ENCODE results near the gene MGAT3. TPM values are rescaled to one million over a fixed set of nuclear protein-coding genes. Genes with fewer than 3 reads are reported as not detected.
A peak's percentile ranks its signal among the peaks of the same experiment; 100 is the strongest.

Gene MGAT3
- total RNA-seq, 2 experiments from 2014 or later = 12.8 to 15.5 TPM

DNA sequence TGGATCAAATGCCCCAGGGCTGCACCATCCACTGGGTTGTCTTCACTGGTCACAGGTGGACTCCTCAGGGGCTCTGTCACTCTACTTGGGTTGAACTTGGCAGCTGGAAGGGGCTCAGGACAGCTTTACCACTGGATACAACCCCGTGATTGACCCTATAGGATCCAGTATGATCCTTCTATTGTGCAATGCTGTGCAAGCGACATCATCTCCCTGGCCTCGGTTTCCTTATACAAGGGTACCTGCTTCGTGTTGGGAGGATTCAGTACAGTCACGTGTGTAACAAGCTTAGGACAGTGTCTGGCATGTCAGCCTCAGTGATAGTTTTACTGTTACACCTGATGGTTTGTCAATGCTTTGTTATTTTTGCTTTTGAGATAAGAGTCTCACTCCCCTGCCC is 24.8 kb downstream of the MGAT3 start:
- H3K4me1 Mint-ChIP-seq = no peaks in the 10 kb centered on the region

DNA sequence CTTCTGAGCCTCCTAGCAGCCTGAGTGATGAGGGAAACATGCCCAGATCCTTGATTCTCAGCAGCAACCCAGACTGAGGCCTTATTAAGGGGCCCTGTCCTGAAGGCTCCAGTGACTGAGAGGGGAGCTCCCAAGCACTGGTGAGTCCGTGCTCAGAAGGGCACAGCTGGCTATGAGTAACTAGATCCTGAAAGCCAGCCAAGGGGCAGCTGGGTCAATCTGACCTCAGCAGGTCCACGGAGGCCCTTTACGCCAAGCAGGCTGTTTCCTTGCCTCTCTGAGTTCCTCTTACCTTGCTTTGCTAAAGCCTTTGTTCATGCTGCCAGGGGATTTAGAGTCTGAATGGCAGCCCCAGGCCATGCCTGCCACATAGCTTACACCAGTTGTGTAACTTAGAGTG is 26.0 kb downstream of the MGAT3 start:
- CTCF ChIA-PET = interaction anchor here (1.4 to 2.6 kb wide), 3 partner anchors 11 to 47 kb away, joined by 5 to 10 read pairs (median 7); no protein-coding TSS in a partner anchor
- POLR2A ChIA-PET = no interaction called here
- no peaks in the 10 kb centered on the region for H3K27me3 Mint-ChIP-seq

More for the DNA sequence above, 24.8 kb downstream of the MGAT3 start:
- no peaks in the 10 kb centered on the region for H3K9me3 Mint-ChIP-seq
- ChIA-PET POLR2A (interaction anchor here (0.6 kb wide), 1 partner anchor 68 kb away, joined by 4 read pairs; no protein-coding TSS in a partner anchor), CTCF (interaction anchor here (2.6 kb wide), 1 partner anchor 15 kb away, joined by 10 read pairs; no protein-coding TSS in a partner anchor)
- H3K36me3 Mint-ChIP-seq (ENCODE audit: low read depth) = no peaks in the 10 kb centered on the region
- H3K27me3 Mint-ChIP-seq = no peaks in the 10 kb centered on the region
- no peak overlapping the region for H3K4me3 Mint-ChIP-seq
- H3K27ac Mint-ChIP-seq = no peak overlapping the region
- no peak for DNase-seq

DNA sequence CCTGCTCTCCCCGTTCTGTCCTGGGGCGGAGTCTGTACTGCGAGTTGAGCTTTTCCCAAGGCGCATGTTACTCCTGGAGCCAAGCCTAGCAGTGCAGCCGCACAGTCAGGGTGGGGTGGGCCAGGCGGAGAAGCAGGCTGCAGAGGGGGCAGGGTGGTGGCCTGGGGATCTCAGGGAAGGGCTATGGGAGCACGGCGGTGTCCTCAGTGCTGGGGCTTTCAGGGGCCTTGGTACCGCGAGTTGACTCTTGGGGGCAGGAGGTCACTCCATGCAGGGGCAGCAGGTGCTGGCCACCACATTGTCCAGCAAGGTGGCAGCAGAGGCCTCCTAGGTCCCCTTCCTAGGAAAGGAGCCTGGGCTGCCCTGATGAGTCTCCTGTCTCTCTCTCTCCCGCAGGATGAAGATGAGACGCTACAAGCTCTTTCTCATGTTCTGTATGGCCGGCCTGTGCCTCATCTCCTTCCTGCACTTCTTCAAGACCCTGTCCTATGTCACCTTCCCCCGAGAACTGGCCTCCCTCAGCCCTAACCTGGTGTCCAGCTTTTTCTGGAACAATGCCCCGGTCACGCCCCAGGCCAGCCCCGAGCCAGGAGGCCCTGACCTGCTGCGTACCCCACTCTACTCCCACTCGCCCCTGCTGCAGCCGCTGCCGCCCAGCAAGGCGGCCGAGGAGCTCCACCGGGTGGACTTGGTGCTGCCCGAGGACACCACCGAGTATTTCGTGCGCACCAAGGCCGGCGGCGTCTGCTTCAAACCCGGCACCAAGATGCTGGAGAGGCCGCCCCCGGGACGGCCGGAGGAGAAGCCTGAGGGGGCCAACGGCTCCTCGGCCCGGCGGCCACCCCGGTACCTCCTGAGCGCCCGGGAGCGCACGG is 30.4 kb downstream of the MGAT3 start:
- Mint-ChIP-seq H3K27me3 (no peaks in the 10 kb centered on the region), H3K4me1 (peaks cover 7% of the 10 kb centered on the region), H3K4me3 (no peak overlapping the region), H3K27ac (no peak overlapping the region), H3K9me3 (no peaks in the 10 kb centered on the region), H3K36me3 (ENCODE audit: low read depth) (peaks cover 5% of the 10 kb centered on the region)
- ChIA-PET POLR2A (no interaction called here), CTCF (interaction anchor here (0.6 to 1.4 kb wide), 2 partner anchors 41 to 95 kb away, joined by 3 to 5 read pairs; no protein-coding TSS in a partner anchor)
- DNase-seq = no peak

More for the DNA sequence above, 26.0 kb downstream of the MGAT3 start:
- Mint-ChIP-seq H3K36me3 (ENCODE audit: low read depth) (no peaks in the 10 kb centered on the region), H3K4me3 (no peak overlapping the region), H3K9me3 (no peaks in the 10 kb centered on the region), H3K27ac (no peak overlapping the region), H3K4me1 (no peaks in the 10 kb centered on the region)
- DNase-seq = no peak

DNA sequence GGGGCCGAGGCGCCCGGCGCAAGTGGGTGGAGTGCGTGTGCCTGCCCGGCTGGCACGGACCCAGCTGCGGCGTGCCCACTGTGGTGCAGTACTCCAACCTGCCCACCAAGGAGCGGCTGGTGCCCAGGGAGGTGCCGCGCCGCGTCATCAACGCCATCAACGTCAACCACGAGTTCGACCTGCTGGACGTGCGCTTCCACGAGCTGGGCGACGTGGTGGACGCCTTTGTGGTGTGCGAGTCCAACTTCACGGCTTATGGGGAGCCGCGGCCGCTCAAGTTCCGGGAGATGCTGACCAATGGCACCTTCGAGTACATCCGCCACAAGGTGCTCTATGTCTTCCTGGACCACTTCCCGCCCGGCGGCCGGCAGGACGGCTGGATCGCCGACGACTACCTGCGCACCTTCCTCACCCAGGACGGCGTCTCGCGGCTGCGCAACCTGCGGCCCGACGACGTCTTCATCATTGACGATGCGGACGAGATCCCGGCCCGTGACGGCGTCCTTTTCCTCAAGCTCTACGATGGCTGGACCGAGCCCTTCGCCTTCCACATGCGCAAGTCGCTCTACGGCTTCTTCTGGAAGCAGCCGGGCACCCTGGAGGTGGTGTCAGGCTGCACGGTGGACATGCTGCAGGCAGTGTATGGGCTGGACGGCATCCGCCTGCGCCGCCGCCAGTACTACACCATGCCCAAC is 31.2 kb downstream of the MGAT3 start:
- H3K27me3 Mint-ChIP-seq = no peaks in the 10 kb centered on the region
- DNase-seq = no peak
- H3K9me3 Mint-ChIP-seq = no peaks in the 10 kb centered on the region
- POLR2A ChIA-PET = no interaction called here
- no peak overlapping the region for H3K4me3 Mint-ChIP-seq
- H3K4me1 Mint-ChIP-seq = peaks cover 7% of the 10 kb centered on the region
- H3K36me3 Mint-ChIP-seq (ENCODE audit: low read depth) = peaks cover 5% of the 10 kb centered on the region
- no peak overlapping the region for H3K27ac Mint-ChIP-seq
- CTCF ChIA-PET = interaction anchor here (0.6 to 1.4 kb wide), 3 partner anchors 41 to 94 kb away, joined by 3 to 5 read pairs (median 3); no protein-coding TSS in a partner anchor

DNA sequence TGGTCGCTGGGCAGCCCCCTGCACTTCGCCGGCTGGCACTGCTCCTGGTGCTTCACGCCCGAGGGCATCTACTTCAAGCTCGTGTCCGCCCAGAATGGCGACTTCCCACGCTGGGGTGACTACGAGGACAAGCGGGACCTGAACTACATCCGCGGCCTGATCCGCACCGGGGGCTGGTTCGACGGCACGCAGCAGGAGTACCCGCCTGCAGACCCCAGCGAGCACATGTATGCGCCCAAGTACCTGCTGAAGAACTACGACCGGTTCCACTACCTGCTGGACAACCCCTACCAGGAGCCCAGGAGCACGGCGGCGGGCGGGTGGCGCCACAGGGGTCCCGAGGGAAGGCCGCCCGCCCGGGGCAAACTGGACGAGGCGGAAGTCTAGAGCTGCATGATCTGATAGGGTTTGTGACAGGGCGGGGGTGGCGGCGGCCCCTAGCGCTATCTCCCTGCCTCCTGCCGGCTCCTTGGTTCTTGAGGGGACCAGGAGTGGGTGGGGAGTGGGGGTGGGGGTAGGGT is 31.8 kb downstream of the MGAT3 start:
- peaks cover 11% of the 10 kb centered on the region for H3K4me1 Mint-ChIP-seq
- POLR2A ChIA-PET = no interaction called here
- DNase-seq = no peak
- H3K27ac Mint-ChIP-seq = no peak overlapping the region
- H3K27me3 Mint-ChIP-seq = no peaks in the 10 kb centered on the region
- H3K4me3 Mint-ChIP-seq = no peak overlapping the region
- H3K9me3 Mint-ChIP-seq = no peaks in the 10 kb centered on the region
- peaks cover 5% of the 10 kb centered on the region for H3K36me3 Mint-ChIP-seq (ENCODE audit: low read depth)
- CTCF ChIA-PET = interaction anchor here (1.0 kb wide), 1 partner anchor 40 kb away, joined by 3 read pairs; no protein-coding TSS in a partner anchor

DNA sequence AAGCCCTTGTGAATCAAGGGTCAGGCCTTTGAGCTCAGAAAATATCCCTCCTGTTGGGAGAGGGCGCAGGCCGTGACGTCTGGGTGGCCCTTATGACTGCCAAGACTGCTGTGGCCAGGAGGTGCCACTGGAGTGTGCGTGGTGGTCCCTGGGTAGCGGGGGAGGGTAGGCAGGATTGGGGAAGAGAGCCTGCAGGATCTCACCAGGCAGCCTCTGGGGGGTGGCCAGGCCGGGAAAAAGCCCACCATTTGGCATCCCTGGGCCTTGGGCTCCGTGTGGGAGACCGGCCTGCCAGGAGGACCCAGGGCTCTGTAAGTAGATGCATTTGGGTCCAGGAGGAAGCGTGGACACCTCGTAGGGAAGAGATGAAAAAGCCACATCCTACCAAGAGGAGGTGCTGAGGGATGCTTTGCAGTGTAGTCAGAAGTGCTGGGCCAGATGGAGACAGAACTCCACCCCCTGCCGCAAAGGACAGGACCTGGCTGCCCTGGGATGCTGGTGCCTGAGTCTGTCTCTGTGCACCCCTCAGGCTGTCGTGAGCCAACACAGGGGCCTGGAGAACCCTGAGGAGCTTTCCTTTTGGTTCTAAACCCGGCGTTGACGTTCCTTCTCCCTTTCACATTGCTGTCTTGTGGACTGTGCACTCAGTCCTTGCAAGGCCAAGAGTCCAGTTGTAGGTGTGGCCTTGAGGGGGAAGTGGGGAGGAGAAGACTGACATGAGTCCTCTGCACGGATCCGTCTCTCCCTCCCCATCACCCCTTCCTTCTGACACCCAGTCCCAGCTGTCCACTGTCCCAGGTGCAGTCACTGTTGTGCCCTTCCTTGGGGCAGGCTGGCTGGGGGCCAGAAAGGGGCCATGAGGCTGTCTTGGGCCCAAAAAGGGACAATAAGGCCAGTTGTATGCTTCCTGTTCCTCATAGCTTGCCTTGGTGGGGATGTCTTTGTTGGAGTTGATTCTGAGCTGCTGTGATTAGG is 32.6 kb downstream of the MGAT3 start:
- ChIA-PET CTCF (interaction anchor here (0.5 to 13.6 kb wide), 8 partner anchors 9 to 896 kb away, joined by 3 to 216 read pairs (median 4); partner anchors contain the start of genes MIEF1 and RPS19BP1), POLR2A (no interaction called here)
- H3K36me3 Mint-ChIP-seq (ENCODE audit: low read depth) = peaks cover 5% of the 10 kb centered on the region
- no peaks in the 10 kb centered on the region for H3K9me3 Mint-ChIP-seq
- H3K27me3 Mint-ChIP-seq = no peaks in the 10 kb centered on the region
- DNase-seq = no peak
- no peak overlapping the region for H3K4me3 Mint-ChIP-seq
- H3K27ac Mint-ChIP-seq = no peak overlapping the region
- H3K4me1 Mint-ChIP-seq = peaks cover 15% of the 10 kb centered on the region

DNA sequence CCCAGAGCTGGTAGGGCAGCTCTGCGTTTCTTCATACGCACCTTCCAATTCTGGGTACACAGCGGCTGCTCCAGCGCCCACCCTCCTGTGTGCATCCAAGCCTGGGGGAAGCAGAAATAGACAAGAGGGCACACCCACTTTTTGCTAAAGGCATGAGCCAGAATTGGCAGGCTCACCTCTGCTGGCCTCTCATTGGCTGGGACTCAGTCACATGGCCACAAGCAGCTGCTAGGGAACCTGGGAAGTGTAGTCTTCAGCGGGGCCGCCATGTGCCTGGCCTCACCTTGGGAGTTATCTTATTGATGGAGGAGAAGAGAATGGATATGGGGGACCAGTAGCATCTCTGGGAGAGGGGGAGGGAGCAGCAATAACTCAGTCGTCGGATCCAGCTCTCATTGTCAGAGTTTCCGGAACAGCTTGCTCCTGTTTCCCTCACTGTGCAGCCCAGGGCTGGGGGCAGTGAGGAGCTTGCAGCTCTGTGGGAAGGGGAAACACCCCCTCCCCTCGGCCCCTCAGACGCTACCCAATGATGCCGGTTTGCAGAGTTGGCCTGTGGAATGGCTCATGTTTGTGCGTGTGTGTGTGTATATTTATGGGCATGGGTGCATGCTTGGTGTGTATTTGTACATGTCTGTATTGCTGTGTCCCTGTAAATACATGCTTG is 33.5 kb downstream of the MGAT3 start:
- Mint-ChIP-seq H3K27ac (no peak overlapping the region), H3K36me3 (ENCODE audit: low read depth) (peaks cover 5% of the 10 kb centered on the region), H3K4me1 (peaks cover 21% of the 10 kb centered on the region), H3K27me3 (no peaks in the 10 kb centered on the region), H3K4me3 (no peak overlapping the region), H3K9me3 (no peaks in the 10 kb centered on the region)
- POLR2A ChIA-PET = no interaction called here
- peak; percentile 82 for DNase-seq
- CTCF ChIA-PET = interaction anchor here (0.5 to 13.6 kb wide), 7 partner anchors 10 to 895 kb away, joined by 3 to 216 read pairs (median 4); partner anchors contain the start of genes MIEF1 and RPS19BP1

DNA sequence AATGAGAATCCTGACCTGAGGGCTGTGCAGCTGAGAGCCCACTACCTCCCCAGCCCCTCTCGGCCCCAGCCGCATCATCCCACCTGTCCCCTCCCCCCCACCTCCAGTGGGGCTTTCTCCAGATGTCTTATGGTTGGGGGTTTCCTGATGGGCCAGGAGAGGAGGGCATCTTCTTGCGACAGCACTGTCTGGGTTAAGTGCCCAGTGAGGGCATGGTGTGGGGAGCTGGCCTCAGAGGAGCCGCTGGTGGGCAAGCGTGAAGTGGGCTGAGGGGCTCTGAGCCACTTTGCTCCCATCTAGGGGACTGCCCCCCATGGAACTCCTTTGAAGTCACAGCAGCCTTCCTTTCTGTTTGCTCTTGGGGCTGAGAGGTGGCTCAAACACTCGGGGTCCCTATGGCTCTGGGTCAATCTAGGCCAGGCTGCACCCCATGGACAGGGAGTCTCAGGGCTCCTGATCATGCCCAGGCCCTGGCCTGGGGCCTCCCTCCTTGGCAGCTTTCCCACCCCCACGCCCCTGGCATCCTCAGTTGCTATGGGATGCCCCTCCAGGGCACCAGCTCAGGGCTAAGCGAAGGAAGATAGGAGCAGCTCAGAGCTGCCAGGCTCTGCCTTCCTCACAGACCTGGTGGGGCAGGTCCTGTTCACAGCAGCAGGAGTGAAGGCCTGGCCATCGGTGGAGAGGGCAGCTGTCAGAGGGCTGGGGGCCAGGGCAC is 34.3 kb downstream of the MGAT3 start:
- no peaks in the 10 kb centered on the region for H3K9me3 Mint-ChIP-seq
- H3K27me3 Mint-ChIP-seq = no peaks in the 10 kb centered on the region
- peaks cover 25% of the 10 kb centered on the region for H3K4me1 Mint-ChIP-seq
- CTCF ChIA-PET = interaction anchor here (1.0 to 13.6 kb wide), 6 partner anchors 11 to 141 kb away, joined by 3 to 216 read pairs (median 5); partner anchors contain the start of genes RPS19BP1 and SYNGR1
- POLR2A ChIA-PET = no interaction called here
- DNase-seq = no peak
- no peak overlapping the region for H3K4me3 Mint-ChIP-seq
- no peak overlapping the region for H3K27ac Mint-ChIP-seq
- peaks cover 5% of the 10 kb centered on the region for H3K36me3 Mint-ChIP-seq (ENCODE audit: low read depth)

DNA sequence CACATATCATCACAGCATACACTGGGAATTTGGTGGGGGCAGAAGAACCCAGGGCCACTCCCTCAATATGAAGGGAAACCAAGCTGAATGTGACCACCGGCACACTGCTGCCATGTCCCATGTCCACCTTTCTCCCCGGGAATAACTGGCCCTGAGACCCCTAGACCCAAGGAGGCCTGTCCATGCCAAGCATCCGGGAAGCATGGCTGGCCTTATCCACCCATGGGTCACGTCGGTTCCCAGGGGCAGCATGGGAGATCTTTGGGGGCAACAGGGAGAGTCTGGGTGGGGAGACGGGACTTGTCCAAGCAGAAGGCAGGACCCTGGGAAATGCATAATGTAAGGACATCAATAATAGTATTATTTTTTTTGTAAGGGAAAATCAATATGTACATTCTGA is 34.9 kb downstream of the MGAT3 start:
- no peak for DNase-seq
- Mint-ChIP-seq H3K27me3 (no peaks in the 10 kb centered on the region), H3K36me3 (ENCODE audit: low read depth) (peaks cover 5% of the 10 kb centered on the region), H3K9me3 (no peaks in the 10 kb centered on the region), H3K27ac (no peak overlapping the region), H3K4me1 (peaks cover 28% of the 10 kb centered on the region), H3K4me3 (no peak overlapping the region)
- POLR2A ChIA-PET = no interaction called here
- CTCF ChIA-PET = interaction anchor here (1.0 to 13.6 kb wide), 5 partner anchors 21 to 142 kb away, joined by 3 to 216 read pairs (median 4); partner anchors contain the start of genes RPS19BP1 and SYNGR1

DNA sequence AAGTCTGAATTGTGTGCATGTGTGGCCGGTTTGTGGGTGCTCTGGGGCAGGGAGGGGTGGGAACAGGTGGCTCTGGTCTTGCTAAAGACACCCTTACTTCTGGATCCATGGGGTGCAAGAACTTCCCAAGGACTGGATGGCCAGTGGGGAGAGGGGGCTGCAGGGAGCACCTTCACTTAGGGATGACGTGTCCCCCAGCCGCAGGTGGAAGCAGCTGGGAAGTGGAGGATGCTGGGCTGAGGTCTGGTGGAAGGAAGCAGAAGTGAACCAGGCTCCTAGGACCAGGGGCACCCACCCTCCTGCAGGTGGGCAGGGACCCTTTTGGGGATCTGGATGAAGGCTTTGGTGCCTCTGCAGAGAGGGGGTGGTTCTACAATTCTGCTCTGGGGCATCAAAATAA is 35.4 kb downstream of the MGAT3 start:
- Mint-ChIP-seq H3K9me3 (no peaks in the 10 kb centered on the region), H3K27ac (no peak overlapping the region), H3K4me1 (peaks cover 28% of the 10 kb centered on the region), H3K27me3 (no peaks in the 10 kb centered on the region), H3K4me3 (no peak overlapping the region), H3K36me3 (ENCODE audit: low read depth) (peaks cover 5% of the 10 kb centered on the region)
- ChIA-PET POLR2A (no interaction called here), CTCF (interaction anchor here (0.7 to 13.6 kb wide), 7 partner anchors 22 to 1149 kb away, joined by 3 to 216 read pairs (median 4); partner anchors contain the start of genes RPS19BP1 and SYNGR1)
- DNase-seq = no peak

DNA sequence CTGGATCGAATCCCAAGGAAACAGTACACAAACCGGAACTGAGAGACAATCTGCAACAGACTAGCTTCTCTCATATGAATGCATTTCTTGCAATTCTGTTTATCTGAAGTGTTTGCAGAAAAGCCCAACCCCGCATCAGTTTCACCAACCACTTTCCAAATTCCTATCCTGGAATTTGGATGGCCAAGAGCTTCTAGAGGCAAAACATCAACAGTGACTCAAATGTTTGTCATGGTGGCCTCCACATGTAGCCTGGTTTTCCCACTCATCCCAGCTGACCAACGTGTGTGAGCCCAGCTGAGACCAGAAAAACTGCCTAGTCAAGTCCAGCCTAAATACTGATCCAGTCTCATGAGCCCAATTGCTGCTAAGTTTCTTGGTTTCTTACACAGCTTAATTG is 36.9 kb downstream of the MGAT3 start:
- ChIA-PET CTCF (interaction anchor here (0.6 to 13.6 kb wide), 8 partner anchors 9 to 754 kb away, joined by 3 to 216 read pairs (median 5); partner anchors contain the start of genes ATF4, MIEF1 and RPS19BP1), POLR2A (no interaction called here)
- Mint-ChIP-seq H3K27ac (no peak overlapping the region), H3K4me3 (no peak overlapping the region), H3K4me1 (peaks cover 32% of the 10 kb centered on the region), H3K9me3 (no peaks in the 10 kb centered on the region), H3K36me3 (ENCODE audit: low read depth) (no peaks in the 10 kb centered on the region), H3K27me3 (peaks cover 2% of the 10 kb centered on the region)
- no peak for DNase-seq

All from activated CD4-positive, alpha-beta T cell treated with anti-CD3 and anti-CD28 coated beads, Interleukin-2, amount 10 ng/mL, durations not matched to agents 7 days and 5 days (primary cell).